Measurements from ENCODE around the gene RBM20. TPM values are rescaled to one million over a fixed set of nuclear protein-coding genes. Genes with fewer than 3 reads are reported as not detected.

The RBM20 gene
- total and polyA plus RNA-seq, 2 of the 4 experiments (the other 2 are of a cell fraction): under 0.01 to 0.15 TPM

- no peak for TF ChIP-seq SMC3 (IDR thresholded peaks at IDR 0.05; ENCODE audit: low read depth, low read length)
Measured at GRCh38 chr10:110802551-110803238, 158.6 kb downstream of the RBM20 start (continued).

DNA sequence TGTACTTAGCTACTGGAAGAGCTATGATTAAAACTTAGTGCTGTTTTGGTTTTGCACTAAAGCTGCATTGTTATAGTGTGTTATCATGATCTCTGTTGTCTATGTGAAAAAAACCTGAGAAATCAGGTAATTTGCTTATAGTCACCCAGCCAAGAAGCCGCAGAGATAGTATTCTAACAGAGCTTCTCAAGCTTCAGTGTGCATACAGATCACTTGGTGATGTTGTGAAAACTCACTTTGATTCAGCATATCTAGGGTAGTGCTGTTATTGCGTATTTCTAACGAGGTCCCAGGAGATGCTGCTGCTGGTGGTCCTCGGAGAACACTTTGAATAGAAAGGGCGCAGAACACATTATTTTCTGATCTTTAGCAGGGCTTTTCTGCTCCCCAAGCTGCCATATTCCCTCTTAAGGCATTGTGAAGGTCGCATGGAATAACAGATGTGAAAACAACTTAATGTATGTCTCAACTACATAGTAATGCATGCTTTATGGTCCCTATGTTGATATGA is 159.2 kb downstream of the RBM20 start:
- intact Hi-C loops (cut with micrococcal nuclease) (loop anchor here (2.0 kb wide), 1 partner anchor 70 kb away; no protein-coding TSS in a partner anchor), dilution Hi-C loops (cut with HindIII; ENCODE audit: low sequenced_read_pairs, unreplicated experiment) (no loop called here), in situ Hi-C loops (cut with MboI; ENCODE audit: low sequenced_read_pairs) (no loop called here)
- no peak overlapping the region for H2BK5ac ChIP-seq (ENCODE audit: low read depth, low read length, poor library complexity, severe bottlenecking)
- no peaks in the 10 kb centered on the region for H3K79me1 ChIP-seq (ENCODE audit: low read depth in 1 of 2, low read length in 2 of 2)
- H2AK9ac ChIP-seq (replicated peaks; ENCODE audit: low read depth, low read length, poor library complexity): no peak overlapping the region
- no peak overlapping the region for H3K4me3 ChIP-seq (ENCODE audit: insufficient read depth, low read depth, low read length)
- no peak overlapping the region for H3K4me2 ChIP-seq (ENCODE audit: low read depth, low read length)
- no peak overlapping the region for H3K18ac ChIP-seq (ENCODE audit: low read depth, low read length)
- H3K36me3 ChIP-seq (ENCODE audit: control insufficient read depth, insufficient read depth, low read length): no peaks in the 10 kb centered on the region
- no peaks in the 10 kb centered on the region for H4K20me1 ChIP-seq (ENCODE audit: insufficient read depth, low read length)
- H4K91ac ChIP-seq (ENCODE audit: insufficient read depth, low read depth, low read length): no peak overlapping the region
- 82% methylated on average over 3 of the region's 6 CpGs; no CpG with 5 or more reads in 1 of the 2 experiments for WGBS, 2 experiments (ENCODE audit: extremely low coverage in 2 of 2, insufficient read length in 1 of 2)
- no peak overlapping the region for H2BK15ac ChIP-seq (ENCODE audit: low read depth, low read length)
- BruUV-seq (replicated peaks): no TSS peak
- CTCF ChIA-PET: interaction anchor here (0.6 to 3.0 kb wide), 10 partner anchors 10 to 408 kb away, joined by 3 to 11 read pairs (median 4); no protein-coding TSS in a partner anchor
- no peaks in the 10 kb centered on the region for H3K9me3 ChIP-seq (ENCODE audit: control insufficient read depth, insufficient read depth, low read length)
- peaks cover 5% of the 10 kb centered on the region for H3K27me3 ChIP-seq (ENCODE audit: control insufficient read depth, insufficient read depth, low read length)
- H2AK5ac ChIP-seq (ENCODE audit: low read depth, low read length): no peak overlapping the region
- no peak overlapping the region for H3K9ac ChIP-seq (ENCODE audit: low read depth, low read length)
- H4K8ac ChIP-seq (ENCODE audit: low read depth in 2 of 2, low read length in 2 of 2): no peak overlapping the region
- no peak overlapping the region for H3K23ac ChIP-seq (ENCODE audit: low read depth, low read length)
- H2BK120ac ChIP-seq (ENCODE audit: low read depth, low read length): no peak overlapping the region
- no peak overlapping the region for H2AFZ ChIP-seq (replicated peaks; ENCODE audit: low read length, poor library complexity)
- POLR2A ChIA-PET (ENCODE audit: unreplicated experiment): interaction anchor here (0.6 kb wide), 1 partner anchor 116 kb away, joined by 9 read pairs; the partner anchor contains the start of genes BBIP1 and SHOC2
- no peaks in the 10 kb centered on the region for H3K9me1 ChIP-seq (ENCODE audit: insufficient read depth, low read length)
- H3K56ac ChIP-seq (ENCODE audit: extremely low read depth, insufficient read depth, low read length): no peak overlapping the region
- H3K4me1 ChIP-seq (ENCODE audit: control insufficient read depth, insufficient read depth, low read length): peaks cover 7% of the 10 kb centered on the region; the same call in 1 of the 2 replicates
- H3K27ac ChIP-seq (ENCODE audit: insufficient read depth, low read length): no peak overlapping the region; the same call in 1 of the 2 replicates
- peak overlapping the region; percentile 71; the same call in 1 of the 2 replicates for H2BK20ac ChIP-seq (ENCODE audit: low read depth, low read length)
- H4K5ac ChIP-seq (ENCODE audit: low read depth, low read length): no peak overlapping the region; the same call in 1 of the 2 replicates
- ATAC-seq (ENCODE audit: low read depth) (no peak), DNase-seq (no peak)
- H3K14ac ChIP-seq (replicated peaks; ENCODE audit: low read depth, low read length): no peak overlapping the region
- H3K4ac ChIP-seq (ENCODE audit: low read depth, low read length): no peak overlapping the region
- TF ChIP-seq, protein P1, sequence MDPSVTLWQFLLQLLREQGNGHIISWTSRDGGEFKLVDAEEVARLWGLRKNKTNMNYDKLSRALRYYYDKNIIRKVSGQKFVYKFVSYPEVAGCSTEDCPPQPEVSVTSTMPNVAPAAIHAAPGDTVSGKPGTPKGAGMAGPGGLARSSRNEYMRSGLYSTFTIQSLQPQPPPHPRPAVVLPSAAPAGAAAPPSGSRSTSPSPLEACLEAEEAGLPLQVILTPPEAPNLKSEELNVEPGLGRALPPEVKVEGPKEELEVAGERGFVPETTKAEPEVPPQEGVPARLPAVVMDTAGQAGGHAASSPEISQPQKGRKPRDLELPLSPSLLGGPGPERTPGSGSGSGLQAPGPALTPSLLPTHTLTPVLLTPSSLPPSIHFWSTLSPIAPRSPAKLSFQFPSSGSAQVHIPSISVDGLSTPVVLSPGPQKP (IDR thresholded peaks at IDR 0.05; ENCODE audit: borderline replicate concordance, low read depth, low read length): no peak
- TF ChIP-seq CHD1 (IDR thresholded peaks at IDR 0.05; ENCODE audit: low read depth, low read length) (no peak), CEBPB (IDR thresholded peaks at IDR 0.05; ENCODE audit: low read depth, low read length) (no peak), NFE2L2 (IDR thresholded peaks at IDR 0.05; ENCODE audit: low read depth, low read length) (no peak), MAZ (IDR thresholded peaks at IDR 0.05; ENCODE audit: borderline replicate concordance, low read depth, low read length) (no peak), RFX5 (IDR thresholded peaks at IDR 0.05; ENCODE audit: low read depth, low read length) (no peak), MAFK (IDR thresholded peaks at IDR 0.05; ENCODE audit: low read depth, low read length) (no peak), RCOR1 (IDR thresholded peaks at IDR 0.05; ENCODE audit: insufficient replicate concordance, low read length) (no peak), SMC3 (IDR thresholded peaks at IDR 0.05; ENCODE audit: low read depth, low read length) (no peak), POLR2A (IDR thresholded peaks at IDR 0.05; ENCODE audit: low read depth, low read length) (no peak), BHLHE40 (IDR thresholded peaks at IDR 0.05; ENCODE audit: low read depth, low read length) (no peak), MXI1 (IDR thresholded peaks at IDR 0.05; ENCODE audit: borderline replicate concordance, low read depth, low read length) (no peak), RAD21 (IDR thresholded peaks at IDR 0.05; ENCODE audit: low read length) (no peak), FOS (IDR thresholded peaks at IDR 0.05; ENCODE audit: low read depth, low read length) (no peak)
- TF ChIP-seq, protein P2, sequence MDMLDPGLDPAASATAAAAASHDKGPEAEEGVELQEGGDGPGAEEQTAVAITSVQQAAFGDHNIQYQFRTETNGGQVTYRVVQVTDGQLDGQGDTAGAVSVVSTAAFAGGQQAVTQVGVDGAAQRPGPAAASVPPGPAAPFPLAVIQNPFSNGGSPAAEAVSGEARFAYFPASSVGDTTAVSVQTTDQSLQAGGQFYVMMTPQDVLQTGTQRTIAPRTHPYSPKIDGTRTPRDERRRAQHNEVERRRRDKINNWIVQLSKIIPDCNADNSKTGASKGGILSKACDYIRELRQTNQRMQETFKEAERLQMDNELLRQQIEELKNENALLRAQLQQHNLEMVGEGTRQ (IDR thresholded peaks at IDR 0.05; ENCODE audit: low read depth, low read length): no peak
